Muscle layer of duodenum (tissue), 2 donors: ENCODE results near the gene TSPEAR.

ENCODE experiments used
- H3K27ac ChIP-seq: one replicate; pipeline ENCODE4 v1.7.0; 2013; ENCODE audit warnings: mild to moderate bottlenecking, low read length
- H3K27me3 ChIP-seq: one replicate; pipeline ENCODE4 v1.7.0; 2013; ENCODE audit warnings: low read depth, mild to moderate bottlenecking, control low read depth, low read length
- H3K36me3 ChIP-seq, 2 donors: one replicate each; pipeline ENCODE4 v1.7.0; 2013; ENCODE audit warnings: low read length in 2 of 2, control low read depth in 1 of 2, mild to moderate bottlenecking in 1 of 2; ENCODE audit not compliant: insufficient read depth in 2 of 2, control insufficient read depth in 1 of 2
- H3K4me1 ChIP-seq, 2 donors: one replicate each; pipeline ENCODE4 v1.7.0; 2013; ENCODE audit warnings: low read length in 2 of 2, mild to moderate bottlenecking in 2 of 2, control low read depth in 1 of 2, moderate library complexity in 1 of 2; ENCODE audit not compliant: insufficient read depth in 2 of 2, control insufficient read depth in 1 of 2
- H3K4me3 ChIP-seq, 2 donors: one replicate each; pipeline ENCODE4 v1.7.0; 2013; ENCODE audit warnings: low read length in 2 of 2, low read depth in 1 of 2, mild to moderate bottlenecking in 1 of 2
- H3K9me3 ChIP-seq, 2 donors: one replicate each; pipeline ENCODE4 v1.7.0; 2013; ENCODE audit warnings: low read length in 2 of 2, control low read depth in 1 of 2, mild to moderate bottlenecking in 1 of 2; ENCODE audit not compliant: control insufficient read depth in 1 of 2
- donor health status: healthy.

The TSPEAR gene

DNA sequence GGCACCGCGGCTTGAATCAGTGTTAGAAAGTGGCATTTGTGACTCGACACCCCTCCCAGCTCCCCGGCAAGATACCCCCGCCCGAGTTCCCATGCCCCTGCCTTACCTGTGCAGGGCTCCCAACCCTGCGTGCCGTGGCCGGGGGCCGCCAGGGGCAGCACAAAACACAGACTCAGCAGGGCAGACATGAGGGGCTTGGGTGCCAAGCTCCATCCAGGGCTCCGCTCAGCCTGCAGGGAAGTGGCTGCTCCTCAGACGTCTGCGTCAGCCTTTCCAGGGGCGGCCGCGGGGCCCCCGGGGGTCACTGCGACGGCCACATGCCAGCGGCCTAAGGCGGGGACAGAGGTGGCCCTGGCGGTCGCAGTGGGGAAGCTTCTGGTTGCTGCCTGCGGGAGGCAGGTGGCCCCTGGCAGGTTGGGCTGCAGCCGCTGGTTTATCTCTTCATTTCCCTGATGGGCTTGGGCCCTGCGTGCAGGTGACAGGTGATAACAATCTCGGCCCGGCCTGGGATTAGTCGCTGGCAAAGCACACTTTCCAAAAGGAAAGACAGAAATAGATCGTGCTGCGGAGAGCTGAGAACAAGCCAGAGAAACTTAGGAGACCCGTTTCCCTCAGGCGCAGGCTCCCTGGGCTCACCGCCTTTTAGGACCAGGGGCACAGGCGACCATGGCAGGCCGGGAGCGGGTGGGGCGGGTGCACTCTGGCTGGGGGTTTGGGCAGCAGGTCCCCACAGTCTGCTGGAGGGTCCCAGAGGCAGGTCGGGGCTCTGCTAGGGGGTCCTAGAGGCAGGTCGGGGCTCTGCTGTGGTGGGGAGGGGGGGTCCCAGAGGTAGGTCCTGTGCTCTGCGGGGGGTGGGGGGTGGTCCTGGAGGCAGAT lies at the start of gene TSPEAR:
Gene TSPEAR (minus strand): TSS at position 246 of the 876 bp plus-strand sequence. CDS start 58 bp downstream, at position 188.
- no peaks in the 10 kb centered on the region for H3K9me3 ChIP-seq
- H3K36me3 ChIP-seq = no peaks in the 10 kb centered on the region
- H3K4me3 ChIP-seq = no peak within 1 kb of the TSS
- no peak within 1 kb of the TSS for H3K27ac ChIP-seq
- peaks cover 0 to 22% of the 10 kb centered on the region in 2 donors for H3K4me1 ChIP-seq
- H3K27me3 ChIP-seq = peaks cover 56% of the 10 kb centered on the region

DNA sequence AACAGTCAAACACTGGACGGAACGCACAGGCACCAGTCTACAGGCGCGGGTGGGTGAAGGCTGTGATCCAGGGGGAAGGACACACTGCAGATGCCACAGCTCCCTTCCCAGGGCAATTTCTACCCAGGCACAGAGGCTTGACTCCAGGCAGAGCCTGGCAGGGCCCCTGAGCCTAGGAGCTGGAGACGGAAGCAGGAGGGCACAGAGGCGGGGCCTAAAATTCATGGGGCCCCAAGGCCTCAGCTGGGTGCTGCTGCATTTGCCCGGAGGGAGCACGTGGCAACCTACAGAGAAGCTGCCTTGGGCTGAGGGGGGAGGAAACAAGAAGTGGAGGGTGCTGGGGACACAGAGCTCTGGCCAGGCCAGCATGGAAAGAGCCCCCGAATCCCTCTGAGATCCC lies 49.0 kb upstream of the TSPEAR start:
- no peak overlapping the region for H3K4me3 ChIP-seq

DNA sequence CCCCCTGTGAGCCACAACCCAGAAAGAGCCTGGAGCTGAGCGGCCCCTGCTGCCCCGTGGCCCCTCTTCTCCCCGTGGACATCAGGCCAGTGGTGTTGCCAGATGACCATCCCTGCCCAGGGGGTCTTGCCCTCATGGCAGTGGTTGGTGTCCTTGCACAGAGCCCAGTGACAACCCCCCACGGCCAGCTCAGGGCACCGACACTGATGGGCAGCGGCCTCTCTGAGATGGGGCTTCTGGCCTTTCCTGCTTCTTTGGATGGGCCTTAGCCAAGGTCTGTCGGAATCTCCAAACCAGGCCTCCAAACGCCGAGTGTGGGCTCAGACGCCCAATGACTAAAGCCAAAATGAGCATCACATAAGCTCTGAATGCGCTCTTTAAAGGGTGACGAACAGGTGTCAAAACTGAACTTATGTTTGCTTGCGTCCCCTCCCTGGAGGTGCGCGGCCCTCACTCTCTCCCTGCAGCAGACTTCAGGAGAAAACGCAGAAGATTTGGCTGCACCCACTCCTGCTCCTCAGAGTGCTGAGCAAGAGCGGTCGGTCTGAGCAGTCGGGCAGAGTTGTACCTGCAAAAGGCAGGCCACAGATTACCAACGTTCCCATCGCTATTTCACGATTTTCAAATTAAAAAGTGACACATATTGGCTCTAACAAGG lies 48.4 kb upstream of the TSPEAR start:
- H3K27me3 ChIP-seq = no peaks in the 10 kb centered on the region
- H3K9me3 ChIP-seq = peaks cover 0 to 4% of the 10 kb centered on the region in 2 donors
- H3K27ac ChIP-seq = no peak overlapping the region
- no peaks in the 10 kb centered on the region for H3K36me3 ChIP-seq
- no peak overlapping the region for H3K4me3 ChIP-seq
- no peaks in the 10 kb centered on the region for H3K4me1 ChIP-seq

More for the DNA sequence above, 49.0 kb upstream of the TSPEAR start:
- no peak overlapping the region for H3K27ac ChIP-seq
- H3K4me1 ChIP-seq = no peaks in the 10 kb centered on the region
- H3K27me3 ChIP-seq = no peaks in the 10 kb centered on the region
- H3K9me3 ChIP-seq = peaks cover 0 to 4% of the 10 kb centered on the region in 2 donors
- H3K36me3 ChIP-seq = no peaks in the 10 kb centered on the region

GRCh38 chr21:44758781-44759627 lies 47.6 kb upstream of the TSPEAR start:
- no peaks in the 10 kb centered on the region for H3K4me1 ChIP-seq
- H3K9me3 ChIP-seq = peaks cover 0 to 4% of the 10 kb centered on the region in 2 donors
- no peaks in the 10 kb centered on the region for H3K36me3 ChIP-seq
- H3K4me3 ChIP-seq = no peak overlapping the region
- no peak overlapping the region for H3K27ac ChIP-seq
- no peaks in the 10 kb centered on the region for H3K27me3 ChIP-seq

- H3K27ac ChIP-seq = no peak overlapping the region
- no peaks in the 10 kb centered on the region for H3K36me3 ChIP-seq
- no peaks in the 10 kb centered on the region for H3K27me3 ChIP-seq
- H3K4me3 ChIP-seq = no peak overlapping the region
- peaks cover 0 to 4% of the 10 kb centered on the region in 2 donors for H3K9me3 ChIP-seq
- no peaks in the 10 kb centered on the region for H3K4me1 ChIP-seq
Measured at GRCh38 chr21:44758141-44758561, 46.8 kb upstream of the TSPEAR start.

- H3K36me3 ChIP-seq = no peaks in the 10 kb centered on the region
- H3K27ac ChIP-seq = no peak overlapping the region
- H3K9me3 ChIP-seq = peaks cover 0 to 4% of the 10 kb centered on the region in 2 donors
- no peaks in the 10 kb centered on the region for H3K4me1 ChIP-seq
- no peaks in the 10 kb centered on the region for H3K27me3 ChIP-seq
- H3K4me3 ChIP-seq = no peak overlapping the region
Measured at GRCh38 chr21:44757731-44758130, 46.4 kb upstream of the TSPEAR start.

DNA sequence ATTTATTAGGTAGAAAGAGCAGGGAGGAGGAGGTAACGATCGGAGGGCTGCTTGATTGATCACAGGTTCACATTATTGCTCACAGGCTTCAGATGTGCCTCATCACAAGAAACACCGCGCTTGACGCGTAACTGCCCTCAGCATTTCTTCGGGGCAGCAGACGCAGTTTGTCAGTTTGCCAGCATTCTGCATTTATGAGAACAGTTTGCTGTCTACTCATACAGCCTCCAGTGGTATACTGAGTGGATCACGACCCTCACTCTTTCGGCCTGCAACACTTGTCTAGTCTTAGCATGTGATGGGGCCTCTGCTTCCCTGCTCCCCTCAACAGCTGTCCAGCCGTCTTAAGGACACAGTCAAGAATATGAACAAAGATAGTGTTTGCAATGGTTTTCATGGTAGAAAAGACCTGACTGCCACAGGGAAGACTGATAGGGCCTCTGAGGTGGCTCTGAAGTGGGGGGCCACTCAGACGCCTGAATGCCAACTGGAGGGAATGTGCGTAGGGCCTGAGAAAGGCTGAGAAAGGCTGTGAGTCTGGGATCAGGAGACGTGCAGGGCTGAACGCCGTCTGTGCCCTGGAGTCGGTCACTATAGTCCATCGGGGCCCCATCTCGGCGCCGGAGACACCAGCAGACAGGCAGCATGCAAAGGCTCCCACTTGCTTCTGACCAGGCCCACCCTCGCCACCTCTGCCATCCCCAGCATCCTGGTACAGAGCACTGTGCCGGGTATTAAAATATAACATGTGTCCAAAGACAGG lies 45.2 kb upstream of the TSPEAR start:
- Histone ChIP-seq H3K4me1 (no peaks in the 10 kb centered on the region), H3K4me3 (no peak overlapping the region), H3K27me3 (no peaks in the 10 kb centered on the region), H3K9me3 (peaks cover 0 to 4% of the 10 kb centered on the region in 2 donors), H3K36me3 (no peaks in the 10 kb centered on the region), H3K27ac (no peak overlapping the region)

DNA sequence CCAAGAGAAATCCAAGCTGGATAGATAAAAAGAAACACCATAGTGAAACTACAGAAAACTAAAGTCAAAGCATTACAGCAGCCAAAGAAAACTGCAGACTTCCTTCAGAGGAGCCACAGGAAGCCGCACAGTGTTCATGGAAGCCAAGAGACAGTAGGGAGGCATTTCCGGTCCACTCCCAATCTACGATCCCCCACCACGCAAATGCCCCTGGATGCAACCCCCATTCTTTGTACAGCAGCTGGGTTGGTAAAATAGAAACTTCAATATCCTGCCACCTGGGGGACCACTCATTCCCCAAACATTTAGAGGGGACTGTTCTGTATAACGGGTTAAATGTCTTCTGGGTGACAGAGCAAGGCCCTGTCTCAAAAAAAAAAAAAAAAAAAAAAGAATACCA lies 43.9 kb upstream of the TSPEAR start:
- H3K4me1 ChIP-seq = no peaks in the 10 kb centered on the region
- no peak overlapping the region for H3K27ac ChIP-seq
- no peaks in the 10 kb centered on the region for H3K27me3 ChIP-seq
- H3K9me3 ChIP-seq = peaks cover 0 to 4% of the 10 kb centered on the region in 2 donors
- no peaks in the 10 kb centered on the region for H3K36me3 ChIP-seq
- no peak overlapping the region for H3K4me3 ChIP-seq

- Histone ChIP-seq H3K36me3 (no peaks in the 10 kb centered on the region), H3K9me3 (peaks cover 0 to 4% of the 10 kb centered on the region in 2 donors), H3K27me3 (no peaks in the 10 kb centered on the region), H3K4me3 (no peak overlapping the region), H3K4me1 (no peaks in the 10 kb centered on the region), H3K27ac (no peak overlapping the region)
Measured at GRCh38 chr21:44753357-44753756, 42.0 kb upstream of the TSPEAR start.

DNA sequence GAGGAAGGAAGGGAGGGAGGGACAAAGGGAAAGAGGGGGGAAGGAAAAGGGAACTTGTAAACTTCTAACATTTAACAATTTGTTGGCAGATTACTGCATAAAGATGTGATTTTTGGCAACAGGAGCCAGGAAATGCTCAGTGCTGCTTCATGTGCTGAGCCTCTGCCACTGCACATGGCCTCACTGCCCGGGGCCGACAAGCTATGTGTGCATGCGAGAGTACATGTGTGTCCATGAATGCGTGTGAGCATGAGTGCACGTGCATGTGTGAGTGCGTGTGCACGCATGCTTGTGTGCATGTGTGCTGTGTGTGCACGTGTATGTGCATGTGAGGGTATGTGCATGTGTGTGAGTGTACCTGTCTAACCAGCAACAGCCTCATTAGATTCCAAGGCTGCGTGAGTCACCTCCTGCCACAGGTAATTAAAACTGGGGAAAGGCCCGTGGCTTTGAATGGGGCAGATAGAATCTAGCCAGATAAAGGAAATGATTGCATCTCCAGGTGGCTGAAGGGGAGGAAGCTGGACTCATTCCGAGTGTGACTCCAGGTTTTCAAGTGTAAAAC lies 41.4 kb upstream of the TSPEAR start:
- Histone ChIP-seq H3K4me1 (no peaks in the 10 kb centered on the region), H3K36me3 (no peaks in the 10 kb centered on the region), H3K27ac (no peak overlapping the region), H3K4me3 (no peak overlapping the region), H3K27me3 (no peaks in the 10 kb centered on the region), H3K9me3 (peaks cover 0 to under 1% of the 10 kb centered on the region in 2 donors)
